H1 (cell line): ENCODE measurements around the gene SLC12A6. TPM values are rescaled to one million over a fixed set of nuclear protein-coding genes. Genes with fewer than 3 reads are reported as not detected.

Experiments
- ATF2 ChIP-seq: IDR thresholded peaks from 2 replicates; pipeline ENCODE4 v1.6.1; 2012; ENCODE audit warnings: low read length, inconsistent platforms
- CEBPB ChIP-seq: IDR thresholded peaks from 2 replicates; pipeline ENCODE4 v1.6.1; 2012; ENCODE audit warnings: low read depth, low read length
- CHD1 ChIP-seq: IDR thresholded peaks from 2 replicates; pipeline ENCODE4 v1.6.1; 2012; ENCODE audit warnings: low read depth, low read length, improper control_type of control experiment
- CHD7 ChIP-seq: fragments of 300-600 bp; sonication (generic); IDR thresholded peaks from 2 replicates; pipeline ENCODE4 v1.7.1; 2012; ENCODE audit warnings: low read length, moderate library complexity, mild to moderate bottlenecking, inconsistent platforms; ENCODE audit not compliant: insufficient replicate concordance
- NANOG ChIP-seq: IDR thresholded peaks from 2 replicates; pipeline ENCODE4 v1.6.1; 2011; ENCODE audit warnings: low read length, low read depth, mild to moderate bottlenecking, inconsistent platforms; ENCODE audit not compliant: insufficient read depth, poor library complexity, severe bottlenecking
- RFX5 ChIP-seq: IDR thresholded peaks from 2 replicates; pipeline ENCODE4 v1.6.1; 2011; ENCODE audit warnings: low read depth, low read length, improper control_type of control experiment, borderline replicate concordance
- polyA plus RNA-seq, 7 experiments: library from polyadenylated mRNA; depleted of rRNA in 3 of 7; stranded (reverse) in 5 of 7; unstranded in 2 of 7; fragments of >200 nt in 5 of 7; fragments of 200-250 nt in 2 of 7; gene quantifications; 1 replicate in 5 of 7; 2 replicates in 1 of 7; 4 replicates in 1 of 7; pipeline versions ENCODE4 v1.2.1 to v1.2.3, GENCODE V29; 2011 to 2013; ENCODE audit warnings: missing spikeins in 2 of 7, mixed read lengths in 2 of 7
- total RNA-seq: library from RNA; stranded (reverse); fragmentation: NEBNext Ultra II Directional; extraction: Animal tissue kit (Norgen Biotek cat#: 25700); gene quantifications from 2 replicates; pipeline ENCODE4 v1.2.1, GENCODE V29; 2021

Gene SLC12A6
- total and polyA plus RNA-seq, 2 of the 8 experiments (the other 6 are each of a cell fraction or from before 2014, with no cell fraction given) = 9.2 to 11.1 TPM

GRCh38 chr15:34282384-34282783 lies 55.2 kb downstream of the SLC12A6 start (continued):
- TF ChIP-seq CHD7 (no peak), ATF2 (no peak), CHD1 (no peak), RFX5 (no peak), CEBPB (no peak), NANOG (no peak)
- TF ChIP-seq, all 59 proteins: peak for 0
